GM19463 (cell line): ENCODE results near the gene KIAA1755.

ENCODE experiments used
- ATAC-seq: cut with Tn5 transposase; IDR thresholded peaks from one replicate; pipeline ENCODE4 v1.9.1; 2021; ENCODE audit warnings: mild to moderate bottlenecking, moderate library complexity; ENCODE audit not compliant: unreplicated experiment

The KIAA1755 gene

DNA sequence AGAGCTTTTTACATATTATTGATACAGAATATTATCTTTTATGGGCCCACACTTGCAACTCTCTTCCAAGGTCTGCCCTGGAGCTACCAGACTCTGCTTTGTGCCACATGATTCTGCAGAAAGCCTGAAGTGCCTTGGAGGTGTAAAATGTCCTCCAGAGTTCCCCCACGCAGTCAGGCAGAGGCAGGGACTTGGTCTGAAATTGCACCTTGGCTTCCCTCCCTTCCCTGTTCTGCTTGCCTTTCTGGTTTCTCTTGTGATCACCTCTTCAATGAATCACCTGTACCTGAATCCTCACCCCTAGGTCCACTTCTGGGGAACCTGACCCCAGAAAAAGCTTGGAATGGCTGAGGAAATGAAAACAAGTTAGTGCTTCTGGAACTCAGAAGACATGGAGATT lies 52.4 kb downstream of the KIAA1755 start:
- ATAC-seq: no peak

GRCh38 chr20:38207621-38208020 lies 52.9 kb downstream of the KIAA1755 start:
- ATAC-seq: no peak

DNA sequence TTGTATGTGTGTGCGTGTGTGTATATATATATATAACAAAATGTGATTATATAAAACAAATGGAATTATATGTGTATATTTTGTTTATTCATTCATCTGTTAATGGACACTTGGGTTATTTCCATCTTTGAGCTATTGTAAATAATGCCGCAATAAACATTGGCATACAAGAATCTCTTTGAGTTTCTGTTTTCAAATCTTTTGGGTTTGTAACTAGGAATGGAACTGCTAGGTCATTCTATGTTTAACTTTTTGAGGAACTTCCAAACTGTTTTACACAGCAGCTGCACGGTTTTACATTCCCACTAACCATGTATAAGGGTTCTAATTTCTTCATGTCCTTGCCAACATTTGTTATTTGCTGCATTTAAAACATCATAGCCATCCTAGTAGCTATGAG lies 55.5 kb downstream of the KIAA1755 start:
- ATAC-seq: no peak

DNA sequence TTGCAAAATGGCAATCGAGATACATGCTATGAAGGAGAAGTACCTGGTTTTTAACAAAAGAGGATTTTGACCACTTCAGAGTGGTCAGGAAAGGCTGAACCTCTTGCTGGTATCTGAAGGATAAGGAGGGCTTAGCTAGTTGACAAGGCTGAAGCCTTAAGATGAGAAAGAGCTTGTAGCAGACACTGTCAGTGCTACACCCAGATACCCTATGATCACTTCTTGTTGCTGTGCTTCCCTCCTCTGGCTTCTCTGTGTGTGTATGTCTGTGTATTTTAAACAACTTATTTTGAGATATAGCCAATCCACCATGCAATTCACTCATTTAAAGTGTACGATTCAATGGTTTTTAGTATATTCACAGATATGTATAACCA lies 56.6 kb downstream of the KIAA1755 start:
- ATAC-seq: no peak

- ATAC-seq: no peak
Measured at GRCh38 chr20:38203337-38203980, 57.1 kb downstream of the KIAA1755 start.

DNA sequence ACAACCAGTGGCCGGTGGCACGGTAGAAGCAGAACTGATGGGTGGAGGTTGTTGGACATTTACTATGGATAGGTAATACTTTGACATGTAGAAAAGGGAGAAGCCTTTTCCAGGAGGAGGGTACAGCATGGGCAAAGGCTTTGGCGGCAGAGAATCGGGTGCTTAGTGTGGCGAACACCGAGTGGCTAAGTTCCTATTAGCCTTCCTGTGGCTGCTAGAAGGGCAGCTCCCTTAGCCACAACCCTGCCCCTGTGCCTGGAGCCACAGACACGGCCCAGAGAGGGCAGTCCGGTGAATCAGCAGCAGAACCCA lies 57.6 kb downstream of the KIAA1755 start:
- ATAC-seq: no peak

DNA sequence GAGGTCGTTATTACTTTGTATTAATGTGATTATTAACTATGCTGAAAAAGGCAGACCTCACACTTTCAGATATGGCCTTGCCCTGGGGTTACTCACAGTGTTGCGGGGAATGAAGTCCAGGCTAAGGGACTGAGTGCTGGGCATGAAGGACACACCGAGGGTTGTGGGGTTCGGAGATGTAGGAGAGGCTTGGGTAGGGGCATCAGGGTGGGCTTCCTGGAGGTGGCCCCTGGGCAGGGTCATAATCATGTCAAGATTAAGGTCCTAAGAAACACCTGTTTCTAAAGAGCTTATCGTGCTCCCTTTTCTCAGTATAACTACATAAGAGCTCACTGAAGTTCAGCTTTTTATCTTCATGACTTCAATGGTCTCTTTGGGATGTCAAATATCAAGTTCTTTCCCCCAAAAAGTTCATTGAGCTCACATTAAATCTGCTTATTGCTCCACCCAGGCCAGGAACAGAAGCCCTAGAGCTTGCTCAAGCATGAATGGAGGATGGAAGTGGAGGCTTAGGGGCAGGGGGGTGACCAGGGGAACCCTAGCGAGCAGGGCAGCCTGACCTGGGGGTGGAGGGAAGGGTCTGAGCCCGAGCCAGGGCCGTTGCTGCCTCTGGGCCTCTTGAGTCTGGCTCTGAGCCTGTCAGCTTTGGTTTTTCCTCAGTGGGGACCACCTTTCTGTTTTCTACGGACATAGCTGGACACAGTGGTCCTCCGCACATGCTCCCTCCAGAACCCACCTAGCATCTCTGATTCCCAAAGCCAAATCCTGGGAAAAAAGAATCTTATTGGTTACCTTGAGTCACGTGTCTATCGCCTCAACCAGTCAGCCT lies 58.2 kb downstream of the KIAA1755 start:
- ATAC-seq: no peak

- ATAC-seq: no peak
Measured at GRCh38 chr20:38201356-38201755, 59.2 kb downstream of the KIAA1755 start.

- ATAC-seq: no peak
Measured at GRCh38 chr20:38200646-38201045, 59.9 kb downstream of the KIAA1755 start.

GRCh38 chr20:38199501-38200390 lies 60.8 kb downstream of the KIAA1755 start:
- ATAC-seq: no peak

DNA sequence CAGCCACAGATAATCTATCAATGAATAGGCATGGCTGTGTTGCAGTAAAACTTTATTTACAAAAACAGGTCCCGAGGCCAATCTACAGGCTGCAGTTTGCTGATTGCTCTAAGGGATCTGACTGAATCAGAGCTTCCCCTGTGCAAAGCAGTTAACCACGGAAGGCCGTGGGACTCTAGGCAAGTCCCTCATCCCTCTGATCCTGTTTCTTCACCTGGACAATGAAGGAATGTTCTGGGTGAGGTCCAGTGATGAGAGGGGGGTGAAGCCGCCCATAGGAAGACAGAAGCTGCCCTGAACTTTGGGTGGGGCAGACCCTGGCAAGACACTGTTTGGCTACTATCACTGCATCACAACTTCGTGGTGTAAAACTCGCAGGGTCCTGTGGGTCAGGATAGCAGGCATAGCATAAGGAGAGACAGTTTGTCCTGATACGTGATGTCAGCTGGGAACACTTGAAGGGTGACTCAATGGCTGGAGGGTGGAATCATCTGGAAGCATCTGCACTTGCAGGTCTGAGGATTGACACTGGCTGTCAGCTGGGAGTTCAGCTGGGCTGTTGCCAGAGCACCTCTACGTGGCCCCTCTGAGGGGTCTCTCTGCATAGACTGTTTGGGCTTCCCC lies 62.2 kb downstream of the KIAA1755 start:
- ATAC-seq: no peak

- no peak for ATAC-seq
Measured at GRCh38 chr20:38197619-38198018, 62.9 kb downstream of the KIAA1755 start.

- no peak for ATAC-seq
Measured at GRCh38 chr20:38197217-38197616, 63.3 kb downstream of the KIAA1755 start.

GRCh38 chr20:38196592-38196991 lies 63.9 kb downstream of the KIAA1755 start:
- ATAC-seq: no peak

GRCh38 chr20:38196076-38196475 lies 64.5 kb downstream of the KIAA1755 start:
- no peak for ATAC-seq

DNA sequence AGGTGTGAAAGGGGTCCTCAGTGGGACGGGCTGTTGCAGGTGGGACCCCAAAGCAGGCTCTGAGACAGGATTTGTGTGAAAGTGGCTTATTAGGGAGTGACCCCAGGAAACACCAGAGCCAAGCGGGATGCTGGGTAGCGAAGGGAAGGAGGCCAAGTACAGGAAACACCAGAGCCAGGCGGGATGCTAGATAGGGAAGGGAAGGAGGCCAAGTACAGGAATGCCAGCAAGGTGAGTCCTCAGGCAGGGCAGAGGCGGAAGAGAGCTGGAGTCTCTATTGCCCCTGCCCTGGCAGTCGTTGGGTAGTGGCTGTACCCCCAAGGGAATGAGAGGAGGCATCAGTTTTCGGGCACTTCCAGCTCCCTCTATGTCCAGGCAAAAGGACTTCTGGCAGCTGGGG lies 65.0 kb downstream of the KIAA1755 start:
- ATAC-seq: no peak

GRCh38 chr20:38194971-38195504 lies 65.5 kb downstream of the KIAA1755 start:
- no peak for ATAC-seq

DNA sequence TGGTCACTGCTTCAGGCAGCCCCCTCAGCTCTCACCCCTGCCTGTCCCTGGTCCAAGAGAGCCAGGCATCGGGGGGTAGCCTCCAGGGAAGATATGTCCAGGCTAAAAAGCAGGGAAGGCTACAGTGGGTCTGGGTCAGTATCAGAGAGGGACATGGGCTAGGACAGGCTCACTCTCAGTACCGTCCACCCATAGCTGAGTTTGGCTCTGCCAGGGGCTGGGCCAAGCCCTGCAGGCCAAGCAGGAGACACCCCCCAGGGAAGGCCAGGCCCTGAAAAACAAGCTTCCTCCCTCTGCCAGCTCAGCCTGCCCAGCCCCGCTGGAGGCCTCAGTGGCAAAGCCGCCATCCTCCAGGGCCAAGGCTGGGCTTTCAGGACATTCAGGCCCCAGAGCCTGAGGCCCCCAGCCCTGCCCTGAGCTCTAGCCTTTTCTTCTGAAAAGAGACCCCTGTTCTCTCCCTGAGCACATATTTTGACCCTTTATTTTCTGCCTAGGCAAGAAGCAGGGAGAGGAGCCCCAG lies 66.9 kb downstream of the KIAA1755 start:
- ATAC-seq: no peak

DNA sequence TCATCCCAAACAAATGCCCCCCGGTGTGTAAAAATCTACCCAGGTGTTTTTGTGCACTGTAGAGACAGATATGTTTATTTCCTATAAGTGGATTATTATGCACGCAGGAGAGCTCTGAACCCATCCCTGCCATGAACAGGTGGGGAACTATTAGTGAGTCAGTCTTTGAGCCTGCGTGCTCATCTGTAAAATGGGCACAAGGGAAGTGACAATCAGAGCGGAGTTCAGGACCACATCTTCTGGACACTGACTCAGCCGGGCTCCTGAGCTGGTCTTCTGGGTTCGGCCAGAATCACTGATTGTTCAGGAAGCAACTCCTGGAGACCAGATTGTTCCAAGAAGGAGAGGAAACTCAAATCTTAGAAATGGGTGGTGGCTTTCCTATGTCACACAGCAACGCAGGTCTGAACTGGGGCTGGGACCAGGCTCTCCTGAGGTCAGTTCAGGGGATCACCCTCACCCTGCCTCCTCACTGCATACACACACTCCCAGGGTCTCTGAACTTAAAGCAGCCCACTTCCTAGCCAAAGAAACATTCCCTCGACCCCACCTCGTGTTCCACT lies 68.1 kb downstream of the KIAA1755 start:
- ATAC-seq: no peak

- no peak for ATAC-seq
Measured at GRCh38 chr20:38191654-38192053, 68.9 kb downstream of the KIAA1755 start.
